UCSD-AML1 (cell line): ENCODE data around the gene ABCB9.
"Not testable (repeated sequence)": the region's sequence is repeated elsewhere in the genome, so short reads cannot be mapped to it uniquely, and the experiment has no call there.

ENCODE experiments used
- DNase-seq: peaks from one replicate; lab custom pipeline; 2025; ENCODE audit not compliant: unreplicated experiment; lab: John Stamatoyannopoulos, UW

ABCB9 gene

GRCh38 chr12:122944605-122945592 lies 21.4 kb downstream of the ABCB9 start:
- no peak for DNase-seq

- peak; percentile 59 for DNase-seq
These were observed 23.1 kb downstream of the ABCB9 start for GRCh38 chr12:122943196-122943595.

GRCh38 chr12:122942637-122943036 lies 23.6 kb downstream of the ABCB9 start:
- no peak for DNase-seq

GRCh38 chr12:122941351-122941750 lies 24.9 kb downstream of the ABCB9 start:
- not testable (repeated sequence) for DNase-seq

GRCh38 chr12:122939125-122939524 lies 27.1 kb downstream of the ABCB9 start:
- no peak for DNase-seq

GRCh38 chr12:122937622-122938091 lies 28.6 kb downstream of the ABCB9 start:
- no peak for DNase-seq

GRCh38 chr12:122935318-122935717 lies 30.9 kb downstream of the ABCB9 start:
- DNase-seq: no peak

- no peak for DNase-seq
These were observed 31.5 kb downstream of the ABCB9 start for GRCh38 chr12:122934722-122935121.

- DNase-seq: no peak
These were observed 34.1 kb downstream of the ABCB9 start for GRCh38 chr12:122932207-122932606.

- no peak for DNase-seq
These were observed 36.5 kb downstream of the ABCB9 start for GRCh38 chr12:122929812-122930211.

GRCh38 chr12:122929148-122929538 lies 37.1 kb downstream of the ABCB9 start:
- no peak for DNase-seq

- DNase-seq: no peak
These were observed 37.7 kb downstream of the ABCB9 start for GRCh38 chr12:122928404-122929147.

GRCh38 chr12:122927756-122928403 lies 38.4 kb downstream of the ABCB9 start:
- DNase-seq: no peak

- DNase-seq: no peak
These were observed 44.3 kb downstream of the ABCB9 start for GRCh38 chr12:122921917-122922316.

- no peak for DNase-seq
These were observed 45.6 kb downstream of the ABCB9 start for GRCh38 chr12:122920687-122921086.

GRCh38 chr12:122918827-122919226 lies 47.4 kb downstream of the ABCB9 start:
- DNase-seq: no peak

GRCh38 chr12:122917507-122918121 lies 48.6 kb downstream of the ABCB9 start:
- DNase-seq: no peak

GRCh38 chr12:122909442-122910288 lies 56.6 kb downstream of the ABCB9 start:
- no peak for DNase-seq

- no peak for DNase-seq
These were observed 57.3 kb downstream of the ABCB9 start for GRCh38 chr12:122908915-122909314.

- DNase-seq: not testable (repeated sequence)
These were observed 61.0 kb downstream of the ABCB9 start for GRCh38 chr12:122905258-122905657.
